ENCODE data around the gene VMO1.

GRCh38 chr17:4807605-4808377, 21.6 kb upstream of the VMO1 start:
- TF ChIP-seq CTCF (IDR thresholded peaks at IDR 0.05), result no peak
- TF ChIP-seq POLR2A (IDR thresholded peaks at IDR 0.05), result no peak
- TF ChIP-seq POLR2AphosphoS5 (IDR thresholded peaks at IDR 0.05), result no peak
- no peak for TF ChIP-seq EP300 (IDR thresholded peaks at IDR 0.05)
